HG03520 (cell line): ENCODE data around the gene APBA2.

ENCODE experiments used
- ATAC-seq: cut with Tn5 transposase; IDR thresholded peaks from one replicate; pipeline ENCODE4 v1.9.1; 2021; ENCODE audit warnings: mild to moderate bottlenecking, moderate library complexity; ENCODE audit not compliant: unreplicated experiment

APBA2 gene

GRCh38 chr15:29053661-29054131 is 167.9 kb downstream of the APBA2 start:
- no peak for ATAC-seq

- ATAC-seq, result no peak
These were observed 168.6 kb downstream of the APBA2 start for GRCh38 chr15:29054171-29055045.

GRCh38 chr15:29055876-29056275 is 170.1 kb downstream of the APBA2 start:
- no peak for ATAC-seq

- ATAC-seq, result no peak
These were observed 171.2 kb downstream of the APBA2 start for GRCh38 chr15:29056839-29057450.

- ATAC-seq, result no peak
These were observed 172.1 kb downstream of the APBA2 start for GRCh38 chr15:29057856-29058255.

DNA sequence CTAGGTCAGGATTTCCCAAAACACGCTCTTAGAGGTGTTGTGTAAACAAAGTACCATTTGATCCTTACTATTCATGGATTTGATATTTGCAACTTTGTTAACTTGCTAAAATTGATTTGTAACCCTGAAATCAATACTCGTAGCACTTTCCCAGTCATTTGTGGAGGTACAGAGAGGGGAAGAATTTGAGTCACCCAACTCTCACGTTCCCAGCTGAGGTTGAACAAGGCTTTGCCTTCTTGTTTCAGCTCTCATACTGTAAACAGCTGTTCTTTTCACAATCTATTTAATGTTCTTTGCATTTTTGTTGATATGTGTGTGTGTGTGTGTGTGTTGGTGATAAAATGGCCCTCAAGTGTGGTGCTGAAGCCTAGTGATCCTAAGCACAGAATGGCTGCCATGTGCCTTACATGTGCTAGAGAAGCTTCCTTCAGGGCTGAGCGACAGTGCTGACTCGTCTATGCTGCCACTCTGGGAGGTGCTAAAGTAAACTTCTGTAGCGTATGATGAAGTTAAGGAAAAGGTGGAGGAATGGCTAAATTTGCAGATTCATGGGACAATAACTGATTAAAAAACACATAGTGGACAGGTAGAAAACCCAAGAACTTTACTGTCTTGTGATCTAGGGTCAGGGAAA is 173.2 kb downstream of the APBA2 start:
- no peak for ATAC-seq

DNA sequence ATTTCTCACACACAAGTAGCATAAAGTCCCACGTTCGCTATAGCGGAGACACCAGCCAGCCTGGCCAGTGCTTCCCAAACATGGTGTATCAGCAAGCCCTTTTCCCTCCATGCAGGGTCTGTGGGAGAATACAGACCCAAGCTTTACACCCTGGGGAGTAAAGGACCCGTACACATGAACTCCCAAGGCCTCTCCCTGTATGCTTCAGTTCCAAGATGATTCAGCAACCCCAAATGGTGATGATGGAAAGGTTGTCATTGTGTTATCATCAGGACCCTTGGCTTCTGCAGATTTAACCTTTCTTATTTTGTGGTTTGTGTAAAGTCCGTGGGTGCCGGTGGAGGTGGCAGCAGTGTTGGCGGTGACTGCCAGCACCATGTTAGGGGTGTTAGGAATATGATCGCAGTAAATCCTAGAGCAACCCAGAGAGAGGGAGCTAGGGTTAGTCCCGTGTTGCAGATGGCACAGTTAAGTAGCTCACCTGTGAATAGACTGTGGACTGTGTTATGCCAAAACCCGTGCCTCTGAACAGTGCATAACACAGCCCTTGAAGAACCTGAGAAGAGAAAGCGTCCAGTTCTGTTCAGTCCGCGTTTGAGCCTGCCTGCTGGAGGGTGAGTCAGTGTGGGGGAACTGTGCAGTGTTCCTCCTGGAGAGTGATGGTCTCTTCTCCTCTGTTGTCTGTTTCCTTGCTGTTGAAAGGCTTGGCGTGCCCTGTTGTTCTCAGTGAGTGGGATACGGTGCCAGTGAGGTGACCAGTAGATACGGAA is 174.3 kb downstream of the APBA2 start:
- ATAC-seq, result no peak

DNA sequence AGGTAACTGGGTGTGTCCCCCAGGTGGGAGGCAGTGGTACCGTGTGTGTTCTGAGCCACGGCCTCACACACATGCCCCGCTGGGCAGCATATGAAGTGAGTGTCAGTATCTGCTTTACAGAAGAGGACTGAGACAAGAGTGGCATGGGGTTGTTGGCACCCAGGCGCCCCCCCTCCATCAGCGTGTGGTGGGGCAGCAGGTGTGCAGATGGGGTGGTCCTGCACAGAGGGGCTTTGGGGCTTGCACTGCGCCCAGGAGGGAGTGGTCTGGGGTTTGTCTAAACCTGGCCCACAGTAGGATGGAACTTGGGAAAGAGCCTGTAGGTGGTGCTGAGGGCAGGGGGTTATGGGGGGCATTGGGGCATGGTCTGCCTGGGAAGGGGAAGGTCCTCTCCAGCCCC is 176.0 kb downstream of the APBA2 start:
- ATAC-seq, result no peak

- ATAC-seq, result no peak
These were observed 176.4 kb downstream of the APBA2 start for GRCh38 chr15:29062179-29062591.

GRCh38 chr15:29062626-29063025 is 176.9 kb downstream of the APBA2 start:
- ATAC-seq, result no peak

GRCh38 chr15:29063646-29064045 is 177.9 kb downstream of the APBA2 start:
- ATAC-seq, result no peak

- ATAC-seq, result no peak
These were observed 178.5 kb downstream of the APBA2 start for GRCh38 chr15:29064290-29064689.

DNA sequence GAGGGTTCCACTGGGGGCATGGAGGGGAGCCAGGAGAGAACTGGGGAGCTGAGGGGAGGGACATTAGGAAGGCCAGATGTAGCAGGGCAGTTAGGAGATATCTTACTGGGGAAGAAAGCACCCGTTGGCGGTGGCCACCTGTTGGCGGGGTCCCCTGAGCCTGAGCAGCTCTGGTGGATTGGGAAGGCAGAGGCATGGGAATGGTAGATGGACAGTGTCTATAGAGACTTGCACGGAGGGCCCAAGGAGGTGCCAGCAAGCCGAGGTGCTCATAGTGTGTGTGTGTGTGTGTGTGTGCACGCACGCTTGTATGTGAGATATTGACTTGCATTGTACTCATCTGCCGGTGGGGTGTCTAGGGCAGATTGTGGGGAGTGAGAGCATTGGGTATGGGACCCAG is 179.0 kb downstream of the APBA2 start:
- no peak for ATAC-seq

- ATAC-seq, result no peak
These were observed 179.8 kb downstream of the APBA2 start for GRCh38 chr15:29065571-29065970.

GRCh38 chr15:29066310-29066709 is 180.5 kb downstream of the APBA2 start:
- ATAC-seq, result no peak

GRCh38 chr15:29066838-29067237 is 181.1 kb downstream of the APBA2 start:
- ATAC-seq, result no peak

- no peak for ATAC-seq
These were observed 182.2 kb downstream of the APBA2 start for GRCh38 chr15:29067949-29068348.

GRCh38 chr15:29070471-29071231 is 184.9 kb downstream of the APBA2 start:
- ATAC-seq, result no peak

GRCh38 chr15:29071232-29071881 is 185.6 kb downstream of the APBA2 start:
- ATAC-seq, result no peak

- no peak for ATAC-seq
These were observed 186.1 kb downstream of the APBA2 start for GRCh38 chr15:29071882-29072273.
